Measurements from ENCODE around the gene ANXA8. TPM values are rescaled to one million over a fixed set of nuclear protein-coding genes. Genes with fewer than 3 reads are reported as not detected.

ANXA8 gene
- total RNA-seq, 5 donors from 2014 or later (not counting 1 experiment from before 2014, with no cell fraction given) = not detected

DNA sequence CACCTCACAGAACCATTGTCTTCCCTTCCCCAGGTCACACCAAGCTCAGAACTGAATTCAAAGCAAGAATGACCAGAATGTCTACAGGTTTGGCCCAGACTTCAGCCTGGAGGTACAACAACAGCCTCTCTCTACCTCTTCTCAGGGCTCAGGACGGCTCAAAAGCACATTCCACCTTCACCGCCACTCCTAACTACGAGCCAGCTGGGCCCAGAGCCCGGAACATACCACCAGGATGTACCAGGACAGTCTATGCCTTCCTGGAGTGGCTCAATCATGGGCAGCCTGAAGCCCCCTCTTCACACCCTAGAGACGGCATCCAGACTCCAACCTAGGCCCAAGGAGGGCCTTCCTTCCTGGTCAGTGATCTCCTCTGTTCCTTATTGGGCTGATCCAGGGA is 41.6 kb downstream of the ANXA8 start:
- POLR2A ChIA-PET = no interaction called here
- no peaks in the 10 kb centered on the region for H3K4me1 Mint-ChIP-seq
- H3K36me3 ChIP-seq (ENCODE audit: control insufficient read depth in 2 of 2, extremely low read depth in 1 of 2, insufficient read depth in 1 of 2, low read length in 1 of 2) = no peaks in the 10 kb centered on the region
- no peak overlapping the region for H3K27ac Mint-ChIP-seq
- peaks cover 13 to 22% (median 15%) of the 10 kb centered on the region in 3 donors for H3K9me3 Mint-ChIP-seq
- peaks cover 0 to 2% of the 10 kb centered on the region in 2 experiments for H3K4me1 ChIP-seq (ENCODE audit: control insufficient read depth in 1 of 2, extremely low read depth in 1 of 2, insufficient read depth in 2 of 2, low read length in 2 of 2)
- H3K27me3 ChIP-seq (replicated peaks in 1 of 2; ENCODE audit: control insufficient read depth in 2 of 2, extremely low read depth in 1 of 2, insufficient read depth in 2 of 2, low read length in 1 of 2) = peaks cover 0 to 41% of the 10 kb centered on the region in 2 experiments
- no peak overlapping the region for H3K4me3 Mint-ChIP-seq
- H3K27ac ChIP-seq (ENCODE audit: low read length) = no peak overlapping the region
- peaks cover 2% of the 10 kb centered on the region for H3K36me3 Mint-ChIP-seq
- CTCF ChIA-PET = no interaction called here
- H3K4me3 ChIP-seq (ENCODE audit: control insufficient read depth in 1 of 2, extremely low read depth in 1 of 2, low read length in 1 of 2) = no peak overlapping the region
- DNase-seq (no peak), ATAC-seq (replicated peaks in 1 of 4) (no peak)
- H3K27me3 Mint-ChIP-seq = peaks cover 22 to 32% of the 10 kb centered on the region in 2 donors
- 73% methylated on average over 2 of the region's 5 CpGs for WGBS (ENCODE audit: insufficient coverage)
- peaks cover 2% of the 10 kb centered on the region for H3K9me3 ChIP-seq

DNA sequence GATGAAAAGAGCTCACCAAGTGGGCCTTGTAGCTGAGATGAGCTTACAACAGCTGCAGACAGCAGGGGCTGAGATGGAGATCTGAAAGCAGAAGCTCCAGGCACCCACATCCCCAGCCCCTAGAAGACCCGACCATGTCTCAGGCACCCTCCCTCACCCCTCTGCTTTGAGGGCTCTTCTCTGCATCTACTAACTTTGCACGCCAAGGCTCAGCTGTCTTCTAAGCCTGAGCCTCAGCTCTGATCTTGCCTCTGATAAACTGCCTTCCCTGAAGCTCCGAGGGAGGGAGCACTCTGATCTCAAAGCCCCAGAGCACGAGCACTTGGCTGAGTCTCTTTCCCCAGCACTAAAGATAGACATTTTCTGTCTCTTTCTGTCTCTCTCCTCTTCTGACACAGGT is 42.0 kb downstream of the ANXA8 start:
- no peak overlapping the region for H3K27ac ChIP-seq (ENCODE audit: low read length)
- Mint-ChIP-seq H3K27me3 (peaks cover 22 to 33% of the 10 kb centered on the region in 2 donors), H3K27ac (no peak overlapping the region), H3K9me3 (peaks cover 13 to 22% (median 15%) of the 10 kb centered on the region in 3 donors), H3K4me1 (no peaks in the 10 kb centered on the region), H3K36me3 (peaks cover 2% of the 10 kb centered on the region), H3K4me3 (no peak overlapping the region)
- no peak overlapping the region for H3K4me3 ChIP-seq (ENCODE audit: control insufficient read depth in 1 of 2, extremely low read depth in 1 of 2, low read length in 1 of 2)
- WGBS (ENCODE audit: insufficient coverage) = 7% methylated on average over 4 of the region's 4 CpGs
- no peaks in the 10 kb centered on the region for H3K36me3 ChIP-seq (ENCODE audit: control insufficient read depth in 2 of 2, extremely low read depth in 1 of 2, insufficient read depth in 1 of 2, low read length in 1 of 2)
- CTCF ChIA-PET = no interaction called here
- peaks cover 2% of the 10 kb centered on the region for H3K9me3 ChIP-seq
- DNase-seq = no peak
- no peaks in the 10 kb centered on the region for H3K4me1 ChIP-seq (ENCODE audit: control insufficient read depth in 1 of 2, extremely low read depth in 1 of 2, insufficient read depth in 2 of 2, low read length in 2 of 2)
- no peak for ATAC-seq (replicated peaks in 1 of 4)
- H3K27me3 ChIP-seq (replicated peaks in 1 of 2; ENCODE audit: control insufficient read depth in 2 of 2, extremely low read depth in 1 of 2, insufficient read depth in 2 of 2, low read length in 1 of 2) = peaks cover 0 to 37% of the 10 kb centered on the region in 2 experiments
- POLR2A ChIA-PET = no interaction called here

- no peaks in the 10 kb centered on the region for H3K4me1 Mint-ChIP-seq
- peaks cover 22 to 39% of the 10 kb centered on the region in 2 donors for H3K27me3 Mint-ChIP-seq
- no peaks in the 10 kb centered on the region for H3K4me1 ChIP-seq (ENCODE audit: control insufficient read depth in 1 of 2, extremely low read depth in 1 of 2, insufficient read depth in 2 of 2, low read length in 2 of 2)
- H3K36me3 ChIP-seq (ENCODE audit: control insufficient read depth in 2 of 2, extremely low read depth in 1 of 2, insufficient read depth in 1 of 2, low read length in 1 of 2) = no peaks in the 10 kb centered on the region
- no peak overlapping the region for H3K4me3 Mint-ChIP-seq
- H3K9me3 Mint-ChIP-seq = peaks cover 5 to 12% (median 5%) of the 10 kb centered on the region in 3 donors
- peaks cover 2% of the 10 kb centered on the region for H3K36me3 Mint-ChIP-seq
- CTCF ChIA-PET = no interaction called here
- H3K27ac ChIP-seq (ENCODE audit: low read length) = no peak overlapping the region
- peaks cover 0 to 37% of the 10 kb centered on the region in 2 experiments for H3K27me3 ChIP-seq (replicated peaks in 1 of 2; ENCODE audit: control insufficient read depth in 2 of 2, extremely low read depth in 1 of 2, insufficient read depth in 2 of 2, low read length in 1 of 2)
- no peak overlapping the region for H3K4me3 ChIP-seq (ENCODE audit: control insufficient read depth in 1 of 2, extremely low read depth in 1 of 2, low read length in 1 of 2)
- H3K9me3 ChIP-seq = peaks cover 2% of the 10 kb centered on the region
- ATAC-seq (replicated peaks in 1 of 4) = no peak
- H3K27ac Mint-ChIP-seq = no peak overlapping the region
- WGBS (ENCODE audit: insufficient coverage) = 93% methylated on average over 3 of the region's 4 CpGs
- DNase-seq = no peak
- POLR2A ChIA-PET = no interaction called here
Observed at GRCh38 chr10:47440207-47440606, 43.7 kb downstream of the ANXA8 start.

DNA sequence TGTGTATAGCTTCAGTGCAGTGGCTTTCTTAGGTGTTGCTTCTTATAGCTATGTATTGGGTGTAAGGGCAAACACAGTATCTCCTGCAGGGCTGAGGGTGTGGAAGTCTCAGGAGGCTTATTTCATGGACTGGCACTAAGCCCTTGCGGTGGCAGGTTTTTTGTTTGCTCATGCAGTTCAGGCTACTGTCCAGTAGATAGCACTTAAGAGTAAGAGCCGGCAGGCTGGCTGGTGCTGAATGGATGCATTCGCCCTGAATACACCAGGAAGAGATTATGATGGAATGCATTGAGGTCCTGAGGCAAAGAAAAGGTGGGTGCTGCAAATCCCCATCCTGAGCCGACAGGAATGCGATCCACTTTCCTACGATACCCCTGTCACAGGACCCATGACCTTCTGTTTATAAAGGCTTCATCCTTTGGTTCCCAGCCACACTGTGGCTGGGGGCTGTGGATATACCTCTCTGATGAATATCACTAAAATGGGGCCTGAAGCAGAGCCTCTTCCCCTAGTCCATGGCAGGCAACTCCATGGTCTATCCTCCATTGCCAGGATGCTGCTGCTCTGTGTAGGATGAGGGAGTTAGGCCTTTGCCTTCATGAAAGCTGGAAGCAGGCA is 44.9 kb downstream of the ANXA8 start:
- H3K4me3 ChIP-seq (ENCODE audit: control insufficient read depth in 1 of 2, extremely low read depth in 1 of 2, low read length in 1 of 2) = no peak overlapping the region
- H3K9me3 Mint-ChIP-seq = peaks cover 2 to 18% (median 4%) of the 10 kb centered on the region in 3 donors
- ChIA-PET POLR2A (no interaction called here), CTCF (no interaction called here)
- H3K27me3 Mint-ChIP-seq = peaks cover 22 to 41% of the 10 kb centered on the region in 2 donors
- H3K27ac Mint-ChIP-seq = no peak overlapping the region
- 92% methylated on average over 4 of the region's 6 CpGs for WGBS (ENCODE audit: insufficient coverage)
- DNase-seq (no peak), ATAC-seq (replicated peaks in 1 of 4) (no peak)
- H3K36me3 ChIP-seq (ENCODE audit: control insufficient read depth in 2 of 2, extremely low read depth in 1 of 2, insufficient read depth in 1 of 2, low read length in 1 of 2) = no peaks in the 10 kb centered on the region
- no peaks in the 10 kb centered on the region for H3K4me1 Mint-ChIP-seq
- no peak overlapping the region for H3K4me3 Mint-ChIP-seq
- H3K4me1 ChIP-seq (ENCODE audit: control insufficient read depth in 1 of 2, extremely low read depth in 1 of 2, insufficient read depth in 2 of 2, low read length in 2 of 2) = no peaks in the 10 kb centered on the region
- H3K9me3 ChIP-seq = no peaks in the 10 kb centered on the region
- H3K27ac ChIP-seq (ENCODE audit: low read length) = no peak overlapping the region
- no peaks in the 10 kb centered on the region for H3K36me3 Mint-ChIP-seq
- H3K27me3 ChIP-seq (replicated peaks in 1 of 2; ENCODE audit: control insufficient read depth in 2 of 2, extremely low read depth in 1 of 2, insufficient read depth in 2 of 2, low read length in 1 of 2) = peaks cover 0 to 33% of the 10 kb centered on the region in 2 experiments

DNA sequence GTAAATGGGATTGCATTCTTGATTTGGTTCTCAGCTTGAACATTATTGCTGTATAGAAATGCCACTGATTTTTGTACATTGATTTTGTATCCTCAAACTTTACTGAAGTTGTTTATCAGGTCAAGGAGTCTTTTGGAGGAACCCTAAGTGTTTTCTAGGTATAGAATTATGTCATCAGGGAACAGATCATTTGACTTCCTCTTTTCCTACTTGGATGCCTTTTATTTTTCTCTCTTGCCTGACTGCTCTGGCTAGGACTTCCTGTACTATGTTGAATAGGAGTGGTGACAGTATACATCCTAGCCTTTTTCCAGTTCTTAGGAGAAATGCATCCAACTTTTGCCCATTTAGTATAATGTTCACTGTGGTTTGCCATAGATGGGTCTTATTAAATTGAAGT is 48.8 kb downstream of the ANXA8 start:
- H3K4me1 ChIP-seq (ENCODE audit: control insufficient read depth in 1 of 2, extremely low read depth in 1 of 2, insufficient read depth in 2 of 2, low read length in 2 of 2) = no peaks in the 10 kb centered on the region
- H3K4me3 Mint-ChIP-seq = no peak overlapping the region
- no peaks in the 10 kb centered on the region for H3K4me1 Mint-ChIP-seq
- ATAC-seq (replicated peaks in 1 of 4) = no peak
- ChIA-PET CTCF (no interaction called here), POLR2A (no interaction called here)
- peaks cover 16 to 32% of the 10 kb centered on the region in 2 donors for H3K27me3 Mint-ChIP-seq
- peaks cover 0 to 22% of the 10 kb centered on the region in 2 experiments for H3K27me3 ChIP-seq (replicated peaks in 1 of 2; ENCODE audit: control insufficient read depth in 2 of 2, extremely low read depth in 1 of 2, insufficient read depth in 2 of 2, low read length in 1 of 2)
- DNase-seq = no peak
- peaks cover 2 to 17% (median 4%) of the 10 kb centered on the region in 3 donors for H3K9me3 Mint-ChIP-seq
- no peak overlapping the region for H3K4me3 ChIP-seq (ENCODE audit: control insufficient read depth in 1 of 2, extremely low read depth in 1 of 2, low read length in 1 of 2)
- H3K36me3 ChIP-seq (ENCODE audit: control insufficient read depth in 2 of 2, extremely low read depth in 1 of 2, insufficient read depth in 1 of 2, low read length in 1 of 2) = no peaks in the 10 kb centered on the region
- no peak overlapping the region for H3K27ac ChIP-seq (ENCODE audit: low read length)
- H3K36me3 Mint-ChIP-seq = no peaks in the 10 kb centered on the region
- H3K27ac Mint-ChIP-seq = no peak overlapping the region
- H3K9me3 ChIP-seq = no peaks in the 10 kb centered on the region

DNA sequence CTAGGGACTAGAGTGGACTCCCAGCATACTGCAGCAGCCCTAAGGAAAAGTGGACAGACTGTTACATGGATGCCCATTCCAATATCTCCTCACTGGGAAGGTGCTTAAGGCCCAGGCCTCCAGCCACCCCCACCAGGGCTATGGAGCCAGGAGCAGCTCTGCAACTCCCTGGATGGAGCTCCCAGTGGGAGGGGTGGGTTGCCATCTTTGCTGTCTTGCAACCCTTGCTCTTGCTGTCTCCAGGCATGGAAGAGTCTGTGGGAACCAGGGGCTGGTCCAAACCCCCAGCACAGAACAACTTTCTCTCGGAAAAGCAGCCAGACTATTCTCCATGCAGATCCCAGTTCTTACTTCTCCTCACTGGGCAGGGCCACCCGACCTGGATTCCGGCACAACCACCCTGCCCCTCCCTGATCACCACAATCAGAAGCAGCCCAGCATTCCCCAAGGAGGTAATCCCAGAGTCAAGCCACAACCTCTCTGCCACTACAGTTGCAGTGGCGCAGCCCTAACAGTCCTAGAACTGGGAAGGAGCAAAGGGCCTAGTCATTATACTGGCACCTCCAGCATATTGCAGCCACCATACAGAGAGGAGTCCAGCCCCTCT is 58.0 kb downstream of the ANXA8 start:
- H3K27me3 ChIP-seq (replicated peaks in 1 of 2; ENCODE audit: control insufficient read depth in 2 of 2, extremely low read depth in 1 of 2, insufficient read depth in 2 of 2, low read length in 1 of 2) = peaks cover 0 to 6% of the 10 kb centered on the region in 2 experiments
- H3K9me3 ChIP-seq = no peaks in the 10 kb centered on the region
- H3K9me3 Mint-ChIP-seq = no peaks in the 10 kb centered on the region
- peaks cover 3 to 5% of the 10 kb centered on the region in 2 donors for H3K27me3 Mint-ChIP-seq
- H3K27ac Mint-ChIP-seq = no peak overlapping the region
- DNase-seq = no peak
- H3K27ac ChIP-seq (ENCODE audit: low read length) = no peak overlapping the region
- no peaks in the 10 kb centered on the region for H3K4me1 Mint-ChIP-seq
- no peaks in the 10 kb centered on the region for H3K4me1 ChIP-seq (ENCODE audit: control insufficient read depth in 1 of 2, extremely low read depth in 1 of 2, insufficient read depth in 2 of 2, low read length in 2 of 2)
- ATAC-seq (replicated peaks in 1 of 4) = no peak
- no peaks in the 10 kb centered on the region for H3K36me3 ChIP-seq (ENCODE audit: control insufficient read depth in 2 of 2, extremely low read depth in 1 of 2, insufficient read depth in 1 of 2, low read length in 1 of 2)
- ChIA-PET POLR2A (no interaction called here), CTCF (no interaction called here)
- no peak overlapping the region for H3K4me3 ChIP-seq (ENCODE audit: control insufficient read depth in 1 of 2, extremely low read depth in 1 of 2, low read length in 1 of 2)
- H3K36me3 Mint-ChIP-seq = no peaks in the 10 kb centered on the region
- WGBS (ENCODE audit: insufficient coverage) = 82% methylated on average over 4 of the region's 4 CpGs
- no peak overlapping the region for H3K4me3 Mint-ChIP-seq
